NT2/D1 (cell line): Measurements from ENCODE around the gene VAV2.

Source experiments
- YY1 ChIP-seq: IDR thresholded peaks from 2 replicates; pipeline ENCODE4 v1.6.1; 2011; ENCODE audit not compliant: insufficient read length, insufficient read depth
- ZNF274 ChIP-seq: IDR thresholded peaks from 2 replicates; pipeline ENCODE4 v1.6.1; 2011; ENCODE audit warnings: mild to moderate bottlenecking, low read depth, low read length

GRCh38 chr9:133747309-133747708 is 244.8 kb downstream of the VAV2 start:
- TF ChIP-seq YY1, result no peak
- TF ChIP-seq ZNF274, result no peak
